HepG2 (cell line): ENCODE measurements around the gene TXNIP. TPM values are rescaled to one million over a fixed set of nuclear protein-coding genes. Genes with fewer than 3 reads are reported as not detected.

Experiments
- ARID2 ChIP-seq: sonication (generic); formaldehyde crosslinking; IDR thresholded peaks from 2 replicates; pipeline ENCODE4 v1.8.1; 2022; ENCODE audit warnings: mild to moderate bottlenecking, missing genetic modification reagents, borderline replicate concordance
- CBX1 ChIP-seq: IDR thresholded peaks from one replicate; pipeline ENCODE4 v1.6.1; 2016; ENCODE audit warnings: antibody characterized with exemption, low read depth
- GTF2F1 ChIP-seq: fragments of 150-350 bp; IDR thresholded peaks from 2 replicates; pipeline ENCODE4 v1.6.1; 2014; ENCODE audit warnings: low read length
- HOXD1 ChIP-seq: sonication (generic); formaldehyde crosslinking; IDR thresholded peaks from 2 replicates; pipeline ENCODE4 v1.5.0; 2020; ENCODE audit warnings: missing genetic modification reagents
- KDM2A ChIP-seq: sonication (generic); formaldehyde crosslinking; IDR thresholded peaks from 2 replicates; pipeline ENCODE4 v1.4.0; 2020; ENCODE audit warnings: low read depth, missing genetic modification reagents, borderline replicate concordance
- KLF11 ChIP-seq: IDR thresholded peaks from 2 replicates; pipeline ENCODE4 v1.6.1; 2016; ENCODE audit warnings: missing compliant biosample characterization
- NCOR1 ChIP-seq: fragments of 200-600 bp; sonication (generic); IDR thresholded peaks from 2 replicates; pipeline ENCODE4 v1.7.0; 2017; ENCODE audit warnings: antibody characterized with exemption, low read length, borderline replicate concordance
- NR2F6 ChIP-seq, 2 experiments: IDR thresholded peaks; 2 replicates each; pipeline ENCODE4 v1.6.1; 2016; ENCODE audit warnings: antibody characterized with exemption in 1 of 2, mild to moderate bottlenecking in 1 of 2
- POGZ ChIP-seq: sonication (generic); formaldehyde crosslinking; IDR thresholded peaks from 2 replicates; pipeline ENCODE4 v1.4.0; 2020; ENCODE audit warnings: mild to moderate bottlenecking, missing genetic modification reagents
- POLR2A ChIP-seq, 2 experiments: IDR thresholded peaks; 2 replicates each; pipeline ENCODE4 v1.6.1; 2011; ENCODE audit warnings: low read depth in 2 of 2, low read length in 2 of 2, mild to moderate bottlenecking in 1 of 2, moderate library complexity in 1 of 2; ENCODE audit not compliant: insufficient read depth in 1 of 2
- RBAK ChIP-seq: sonication (generic); formaldehyde crosslinking; IDR thresholded peaks from 2 replicates; pipeline ENCODE4 v1.5.1; 2020; ENCODE audit warnings: mild to moderate bottlenecking, missing genetic modification reagents
- SALL1 ChIP-seq: sonication (generic); formaldehyde crosslinking; IDR thresholded peaks from 2 replicates; pipeline ENCODE4 v1.8.0; 2022; ENCODE audit warnings: mild to moderate bottlenecking, missing genetic modification reagents
- SPEN ChIP-seq: sonication (generic); formaldehyde crosslinking; IDR thresholded peaks from 2 replicates; pipeline ENCODE4 v1.5.1; 2020; ENCODE audit warnings: low read depth, mild to moderate bottlenecking, missing genetic modification reagents
- SRY ChIP-seq: sonication (generic); formaldehyde crosslinking; IDR thresholded peaks from 2 replicates; pipeline ENCODE4 v1.8.0; 2022; ENCODE audit warnings: mild to moderate bottlenecking, missing genetic modification reagents
- ZFY ChIP-seq: sonication (generic); formaldehyde crosslinking; IDR thresholded peaks from 2 replicates; pipeline ENCODE4 v1.4.0; 2020; ENCODE audit warnings: missing genetic modification reagents
- ZNF138 ChIP-seq: sonication (generic); formaldehyde crosslinking; IDR thresholded peaks from 2 replicates; pipeline ENCODE4 v1.5.0; 2020; ENCODE audit warnings: mild to moderate bottlenecking, low read depth, missing genetic modification reagents
- ZNF230 ChIP-seq: sonication (generic); formaldehyde crosslinking; IDR thresholded peaks from 2 replicates; pipeline ENCODE4 v1.4.0; 2020; ENCODE audit warnings: mild to moderate bottlenecking, missing genetic modification reagents
- ZNF546 ChIP-seq: sonication (generic); formaldehyde crosslinking; conservative IDR thresholded peaks from 2 replicates; pipeline ENCODE4 v1.8.1; 2023; ENCODE audit warnings: mild to moderate bottlenecking, missing genetic modification reagents
- ZNF563 ChIP-seq: sonication (generic); formaldehyde crosslinking; IDR thresholded peaks from 2 replicates; pipeline ENCODE4 v1.8.0; 2022; ENCODE audit warnings: mild to moderate bottlenecking, moderate library complexity, missing genetic modification reagents
- ZNF792 ChIP-seq: IDR thresholded peaks from 2 replicates; pipeline ENCODE4 v1.6.1; 2016
- ZSCAN9 ChIP-seq: IDR thresholded peaks from 2 replicates; pipeline ENCODE4 v1.6.1; 2016; ENCODE audit warnings: borderline replicate concordance
- polyA plus RNA-seq, 8 experiments: library from polyadenylated mRNA; depleted of rRNA in 3 of 8; stranded (reverse) in 7 of 8; unstranded in 1 of 8; fragments of >200 nt; fragmentation: Illumina TruSeq in 4 of 8; extraction: Trizol in 4 of 8; gene quantifications; 2 replicates each; pipeline versions ENCODE4 v1.2.1 to v1.2.3, GENCODE V29; 2011 to 2016; ENCODE audit warnings: low read depth in 4 of 8, missing spikeins in 1 of 8, mixed read lengths in 1 of 8; ENCODE audit not compliant: insufficient read depth in 1 of 8
- total RNA-seq, 5 experiments: library from RNA; depleted of rRNA; stranded (reverse); fragments of >200 nt; fragmentation: Illumina TruSeq; extraction: Trizol; gene quantifications; 2 replicates each; pipeline ENCODE4 v1.2.3, GENCODE V29; 2016; ENCODE audit warnings: low read depth in 1 of 5
- TF ChIP-seq, protein P1 (sequence below): sonication (generic); formaldehyde crosslinking; IDR thresholded peaks from 2 replicates; pipeline ENCODE4 v1.5.1; 2020; ENCODE audit warnings: missing genetic modification reagents, mild to moderate bottlenecking, borderline replicate concordance
- TF ChIP-seq, protein P2 (sequence below): IDR thresholded peaks from 2 replicates; pipeline ENCODE4 v1.6.1; 2012; ENCODE audit warnings: low read length, improper control_type of control experiment
- TF ChIP-seq, protein P3 (sequence below): sonication (generic); formaldehyde crosslinking; IDR thresholded peaks from 2 replicates; pipeline ENCODE4 v1.4.0; 2020; ENCODE audit warnings: missing genetic modification reagents

Gene TXNIP
- total and polyA plus RNA-seq, 2 of the 13 experiments (the other 11 are each of a cell fraction or from before 2014, with no cell fraction given): 24.4 to 237 TPM

DNA sequence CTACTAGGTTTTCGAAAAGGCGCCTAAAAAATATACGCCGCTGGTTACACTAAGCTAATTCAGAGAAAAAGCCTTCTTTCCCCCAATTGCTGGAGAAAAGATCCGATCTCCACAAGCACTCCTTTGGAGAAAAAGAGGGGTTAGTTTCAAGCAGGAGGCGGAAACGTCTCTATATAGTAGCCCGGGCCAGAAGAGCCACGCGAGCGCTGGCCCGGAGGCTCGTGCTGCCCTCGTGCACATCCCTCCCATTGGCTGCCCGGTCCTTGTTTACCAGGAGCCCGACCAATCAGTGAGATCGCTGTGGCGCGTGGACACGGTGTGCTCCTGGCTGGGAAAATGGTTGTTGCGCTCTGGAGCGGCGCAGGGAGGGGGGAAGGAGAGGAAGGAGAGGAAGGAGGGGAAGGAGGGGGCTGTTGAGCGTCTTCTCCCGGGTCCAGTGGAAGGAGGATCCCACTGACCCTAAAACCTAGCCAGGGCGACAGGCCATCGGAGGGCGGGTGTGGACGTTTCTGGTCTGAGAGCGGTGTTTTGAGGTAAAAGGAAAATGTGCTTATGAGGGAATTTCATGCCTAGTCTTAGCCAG lies at the start of gene TXNIP (continued):
- TF ChIP-seq, protein P1, sequence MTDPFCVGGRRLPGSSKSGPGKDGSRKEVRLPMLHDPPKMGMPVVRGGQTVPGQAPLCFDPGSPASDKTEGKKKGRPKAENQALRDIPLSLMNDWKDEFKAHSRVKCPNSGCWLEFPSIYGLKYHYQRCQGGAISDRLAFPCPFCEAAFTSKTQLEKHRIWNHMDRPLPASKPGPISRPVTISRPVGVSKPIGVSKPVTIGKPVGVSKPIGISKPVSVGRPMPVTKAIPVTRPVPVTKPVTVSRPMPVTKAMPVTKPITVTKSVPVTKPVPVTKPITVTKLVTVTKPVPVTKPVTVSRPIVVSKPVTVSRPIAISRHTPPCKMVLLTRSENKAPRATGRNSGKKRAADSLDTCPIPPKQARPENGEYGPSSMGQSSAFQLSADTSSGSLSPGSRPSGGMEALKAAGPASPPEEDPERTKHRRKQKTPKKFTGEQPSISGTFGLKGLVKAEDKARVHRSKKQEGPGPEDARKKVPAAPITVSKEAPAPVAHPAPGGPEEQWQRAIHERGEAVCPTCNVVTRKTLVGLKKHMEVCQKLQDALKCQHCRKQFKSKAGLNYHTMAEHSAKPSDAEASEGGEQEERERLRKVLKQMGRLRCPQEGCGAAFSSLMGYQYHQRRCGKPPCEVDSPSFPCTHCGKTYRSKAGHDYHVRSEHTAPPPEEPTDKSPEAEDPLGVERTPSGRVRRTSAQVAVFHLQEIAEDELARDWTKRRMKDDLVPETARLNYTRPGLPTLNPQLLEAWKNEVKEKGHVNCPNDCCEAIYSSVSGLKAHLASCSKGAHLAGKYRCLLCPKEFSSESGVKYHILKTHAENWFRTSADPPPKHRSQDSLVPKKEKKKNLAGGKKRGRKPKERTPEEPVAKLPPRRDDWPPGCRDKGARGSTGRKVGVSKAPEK (CRISPR knock-in tag): no peak
- peak; percentile 82 for TF ChIP-seq ZNF563 (CRISPR knock-in tag)
- TF ChIP-seq ZFY (CRISPR knock-in tag): peak; percentile 64
- TF ChIP-seq RBAK (CRISPR knock-in tag): 0 out of 2 replicates have a peak, but pooled peaks have one; percentile 40
- peak; percentile 88; the same call in 1 of the 2 replicates for TF ChIP-seq ZNF546 (CRISPR knock-in tag)
- TF ChIP-seq NR2F6 (IDR thresholded peaks at IDR 0.05): peak; percentile 59
- TF ChIP-seq NR2F6 (CRISPR knock-in tag; IDR thresholded peaks at IDR 0.05): peak; percentile 69
- peak; percentile 94 to 99 for TF ChIP-seq POLR2A (IDR thresholded peaks at IDR 0.05; ENCODE audit: insufficient read depth in 1 of 2, low read depth in 2 of 2, low read length in 2 of 2)
- peak; percentile 74; the same call in 1 of the 2 replicates for TF ChIP-seq KLF11 (CRISPR knock-in tag)
- TF ChIP-seq ZSCAN9 (CRISPR knock-in tag): peak; percentile 92
- no peak for TF ChIP-seq SRY (CRISPR knock-in tag)
- peak; percentile 90 for TF ChIP-seq ARID2 (CRISPR knock-in tag)
- TF ChIP-seq ZNF138: 0 out of 2 replicates have a peak, but pooled peaks have one; percentile 31
- no peak for TF ChIP-seq CBX1
- peak; percentile 79; the same call in 1 of the 2 replicates for TF ChIP-seq ZNF792
- no peak for TF ChIP-seq GTF2F1
- peak; percentile 90 for TF ChIP-seq HOXD1
- TF ChIP-seq KDM2A (CRISPR knock-in tag): peak; percentile 82
- peak; percentile 94 for TF ChIP-seq POGZ
- TF ChIP-seq, protein P2, sequence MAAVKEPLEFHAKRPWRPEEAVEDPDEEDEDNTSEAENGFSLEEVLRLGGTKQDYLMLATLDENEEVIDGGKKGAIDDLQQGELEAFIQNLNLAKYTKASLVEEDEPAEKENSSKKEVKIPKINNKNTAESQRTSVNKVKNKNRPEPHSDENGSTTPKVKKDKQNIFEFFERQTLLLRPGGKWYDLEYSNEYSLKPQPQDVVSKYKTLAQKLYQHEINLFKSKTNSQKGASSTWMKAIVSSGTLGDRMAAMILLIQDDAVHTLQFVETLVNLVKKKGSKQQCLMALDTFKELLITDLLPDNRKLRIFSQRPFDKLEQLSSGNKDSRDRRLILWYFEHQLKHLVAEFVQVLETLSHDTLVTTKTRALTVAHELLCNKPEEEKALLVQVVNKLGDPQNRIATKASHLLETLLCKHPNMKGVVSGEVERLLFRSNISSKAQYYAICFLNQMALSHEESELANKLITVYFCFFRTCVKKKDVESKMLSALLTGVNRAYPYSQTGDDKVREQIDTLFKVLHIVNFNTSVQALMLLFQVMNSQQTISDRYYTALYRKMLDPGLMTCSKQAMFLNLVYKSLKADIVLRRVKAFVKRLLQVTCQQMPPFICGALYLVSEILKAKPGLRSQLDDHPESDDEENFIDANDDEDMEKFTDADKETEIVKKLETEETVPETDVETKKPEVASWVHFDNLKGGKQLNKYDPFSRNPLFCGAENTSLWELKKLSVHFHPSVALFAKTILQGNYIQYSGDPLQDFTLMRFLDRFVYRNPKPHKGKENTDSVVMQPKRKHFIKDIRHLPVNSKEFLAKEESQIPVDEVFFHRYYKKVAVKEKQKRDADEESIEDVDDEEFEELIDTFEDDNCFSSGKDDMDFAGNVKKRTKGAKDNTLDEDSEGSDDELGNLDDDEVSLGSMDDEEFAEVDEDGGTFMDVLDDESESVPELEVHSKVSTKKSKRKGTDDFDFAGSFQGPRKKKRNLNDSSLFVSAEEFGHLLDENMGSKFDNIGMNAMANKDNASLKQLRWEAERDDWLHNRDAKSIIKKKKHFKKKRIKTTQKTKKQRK: no peak
- TF ChIP-seq, protein P3, sequence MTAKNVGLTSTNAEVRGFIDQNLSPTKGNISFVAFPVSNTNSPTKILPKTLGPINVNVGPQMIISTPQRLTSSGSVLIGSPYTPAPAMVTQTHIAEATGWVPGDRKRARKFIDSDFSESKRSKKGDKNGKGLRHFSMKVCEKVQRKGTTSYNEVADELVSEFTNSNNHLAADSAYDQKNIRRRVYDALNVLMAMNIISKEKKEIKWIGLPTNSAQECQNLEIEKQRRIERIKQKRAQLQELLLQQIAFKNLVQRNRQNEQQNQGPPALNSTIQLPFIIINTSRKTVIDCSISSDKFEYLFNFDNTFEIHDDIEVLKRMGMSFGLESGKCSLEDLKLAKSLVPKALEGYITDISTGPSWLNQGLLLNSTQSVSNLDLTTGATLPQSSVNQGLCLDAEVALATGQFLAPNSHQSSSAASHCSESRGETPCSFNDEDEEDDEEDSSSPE: peak; percentile 62
- TF ChIP-seq NCOR1: peak; percentile 43; the same call in 1 of the 2 replicates
- peak; percentile 99; the same call in 1 of the 2 replicates for TF ChIP-seq SPEN (CRISPR knock-in tag)
- peak; percentile 97 for TF ChIP-seq SALL1 (CRISPR knock-in tag)
- TF ChIP-seq ZNF230 (CRISPR knock-in tag): peak; percentile 58
